HG02973 (cell line): ENCODE data around the gene CXCL16.
"Not testable (repeated sequence)": the region's sequence is repeated elsewhere in the genome, so short reads cannot be mapped to it uniquely, and the experiment has no call there.

ENCODE experiments used
- ATAC-seq: cut with Tn5 transposase; IDR thresholded peaks from one replicate; pipeline ENCODE4 v1.9.1; 2021; ENCODE audit warnings: moderate library complexity; ENCODE audit not compliant: unreplicated experiment

Gene CXCL16

GRCh38 chr17:4699401-4700056 is 40.2 kb downstream of the CXCL16 start:
- not testable (repeated sequence) for ATAC-seq

DNA sequence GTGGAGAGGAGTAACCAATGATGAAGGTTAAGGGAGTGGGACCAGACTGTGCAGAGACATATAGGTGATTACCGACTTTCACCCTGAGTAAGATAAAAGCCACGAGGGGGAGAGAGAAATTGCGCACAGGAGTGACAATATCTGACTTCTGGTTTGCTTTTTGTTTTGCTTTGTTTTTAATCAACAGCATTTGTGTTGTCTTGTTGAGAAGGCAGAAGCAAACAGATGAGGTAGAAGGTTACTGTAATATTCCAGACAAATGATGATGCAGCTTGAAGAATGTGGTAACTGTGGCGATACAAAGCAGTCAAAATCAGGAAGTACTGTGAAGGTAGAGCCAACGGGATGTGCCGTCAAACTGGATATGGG is 43.3 kb downstream of the CXCL16 start:
- no peak for ATAC-seq

DNA sequence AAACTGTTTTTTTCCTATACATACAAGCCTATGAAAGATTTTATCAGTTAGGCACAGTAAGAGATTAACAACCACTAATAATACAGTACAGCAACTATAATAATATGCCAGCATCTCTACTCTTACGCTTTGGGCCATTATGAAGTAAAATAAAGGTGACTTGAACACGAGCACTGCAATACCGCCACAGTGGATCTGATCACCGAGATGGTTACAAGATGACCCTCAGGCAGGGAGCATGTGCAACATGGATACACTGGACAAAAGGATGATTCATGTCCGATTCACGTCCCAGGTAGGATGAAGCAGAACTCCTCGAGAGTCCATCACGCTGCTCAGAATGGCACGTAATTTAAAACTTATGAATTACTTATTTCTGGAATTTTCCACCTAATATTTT is 46.3 kb downstream of the CXCL16 start:
- ATAC-seq: no peak

DNA sequence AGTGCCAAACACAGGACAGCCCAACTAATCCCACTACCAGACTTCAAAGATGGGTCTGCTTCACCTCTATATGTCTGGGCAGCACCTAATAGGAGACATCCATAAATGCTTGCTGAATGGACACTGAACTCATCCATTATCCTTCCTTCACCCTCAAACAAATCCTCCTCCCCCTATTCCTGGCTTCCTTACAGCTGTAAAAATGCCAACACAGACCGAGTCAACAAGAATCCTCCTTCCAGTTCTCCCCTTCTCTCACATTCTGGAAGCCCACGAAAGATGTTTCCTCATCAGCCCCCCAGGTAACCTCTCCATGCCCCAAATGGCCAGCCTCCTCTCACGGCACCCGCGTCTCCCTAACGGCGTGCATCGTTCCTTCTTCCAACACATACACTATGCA is 48.0 kb downstream of the CXCL16 start:
- no peak for ATAC-seq

GRCh38 chr17:4690745-4691144 is 49.0 kb downstream of the CXCL16 start:
- ATAC-seq: no peak

- ATAC-seq: not testable (repeated sequence)
Observed at GRCh38 chr17:4689872-4690271, 49.9 kb downstream of the CXCL16 start.

GRCh38 chr17:4683739-4684138 is 56.0 kb downstream of the CXCL16 start:
- not testable (repeated sequence) for ATAC-seq
